BLaER1 treated with 17β-estradiol and CSF1 and Interleukin-3, amounts not matched to agents 10 nM and 100 nM (cell line): ENCODE data around the gene CCDC81.

ENCODE experiments used
- H3K27ac ChIP-seq, 11 experiments: shearing (Covaris generic); formaldehyde crosslinking; 2 replicates each; pipeline ENCODE4 v1.8.1; 2022
- H3K27me3 ChIP-seq, 11 experiments: shearing (Covaris generic); formaldehyde crosslinking; 2 replicates each; pipeline ENCODE4 v1.8.1; 2022
- H3K36me3 ChIP-seq, 11 experiments: shearing (Covaris generic); formaldehyde crosslinking; 2 replicates each; pipeline ENCODE4 v1.8.1; 2022
- H3K4me1 ChIP-seq, 10 experiments: shearing (Covaris generic); formaldehyde crosslinking; 2 replicates each; pipeline ENCODE4 v1.8.1; 2022
- H3K4me2 ChIP-seq, 11 experiments: shearing (Covaris generic); formaldehyde crosslinking; 2 replicates each; pipeline ENCODE4 v1.8.1; 2022
- H3K4me3 ChIP-seq, 10 experiments: shearing (Covaris generic); formaldehyde crosslinking; 2 replicates each; pipeline ENCODE4 v1.8.1; 2022
- H3K9ac ChIP-seq, 11 experiments: shearing (Covaris generic); formaldehyde crosslinking; 2 replicates each; pipeline ENCODE4 v1.8.1; 2022
- H3K9me3 ChIP-seq, 11 experiments: shearing (Covaris generic); formaldehyde crosslinking; replicated peaks in 1 of 11; 2 replicates each; pipeline ENCODE4 v1.8.1; 2022
- H4K20me1 ChIP-seq, 11 experiments: shearing (Covaris generic); formaldehyde crosslinking; 2 replicates each; pipeline ENCODE4 v1.8.1; 2022
- Cebpa-rat ChIP-seq, 11 experiments: shearing (Covaris generic); IDR thresholded peaks; 2 replicates each; pipeline ENCODE4 v1.8.1; 2022

Gene CCDC81

DNA sequence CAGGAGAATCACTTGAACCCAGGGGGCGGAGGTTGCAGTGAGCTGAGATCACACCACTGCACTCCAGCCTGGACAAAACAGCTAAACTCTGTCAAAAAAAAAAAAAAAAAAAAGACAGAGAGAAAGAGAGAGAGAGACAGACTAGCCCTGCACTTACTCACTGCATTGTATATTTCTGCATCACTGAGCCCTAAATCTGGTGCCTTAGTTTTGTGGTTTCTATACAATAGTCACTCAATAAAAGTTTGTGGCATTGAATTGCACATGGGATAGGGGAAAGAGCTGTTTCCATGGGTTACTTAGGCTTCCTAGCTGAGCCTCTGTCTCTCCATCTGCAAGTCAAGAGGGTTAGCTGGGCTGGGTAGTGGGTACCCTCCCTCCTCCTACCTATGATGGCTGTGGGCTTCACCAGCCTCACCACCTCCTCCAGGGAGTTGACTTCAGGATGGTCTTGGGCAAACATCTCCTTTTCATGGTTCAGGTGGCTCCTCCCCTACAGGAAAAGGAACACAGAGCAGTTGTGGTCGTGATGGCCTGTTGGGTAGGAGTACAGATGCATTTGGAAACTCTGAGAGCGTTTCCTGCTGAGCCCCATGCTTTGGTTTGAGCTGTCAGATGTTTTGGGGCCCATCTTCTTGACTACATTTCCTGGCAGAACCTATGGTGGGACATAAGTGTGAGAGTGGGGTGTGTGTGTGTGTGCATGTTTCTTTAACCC is 73.2 kb downstream of the CCDC81 start:
- H3K4me3 ChIP-seq = no peak overlapping the region
- H3K4me1 ChIP-seq = peaks cover 11 to 72% (median 56%) of the 10 kb centered on the region in 10 experiments
- H4K20me1 ChIP-seq = no peaks in the 10 kb centered on the region
- H3K27ac ChIP-seq = peak overlapping the region in 7 of 11 experiments; percentile 46 to 78 (median 67); a peak in 13 of 22 replicates
- H3K36me3 ChIP-seq = no peaks in the 10 kb centered on the region
- peak overlapping the region in 1 of 11 experiments; percentile 53; a peak in 3 of 22 replicates for H3K9ac ChIP-seq
- peak in 4 of 11 experiments; percentile 53 to 85 (median 67); a peak in 5 of 22 replicates for TF ChIP-seq Cebpa-rat (IDR thresholded peaks at IDR 0.05)
- peak overlapping the region; percentile 20 to 75 (median 64); a peak in 21 of 22 replicates for H3K4me2 ChIP-seq
- no peaks in the 10 kb centered on the region for H3K27me3 ChIP-seq
- H3K9me3 ChIP-seq = peaks cover 0 to 12% (median 0%) of the 10 kb centered on the region in 11 experiments; a peak in 3 of 22 replicates

GRCh38 chr11:86449993-86450629 is 75.4 kb downstream of the CCDC81 start:
- no peak for TF ChIP-seq Cebpa-rat (IDR thresholded peaks at IDR 0.05)
- peak overlapping the region in 3 of 11 experiments; percentile 67 to 78 (median 77); a peak in 5 of 22 replicates for H3K27ac ChIP-seq

GRCh38 chr11:86453290-86454030 is 78.8 kb downstream of the CCDC81 start:
- Histone ChIP-seq H3K4me3 (no peak overlapping the region), H3K36me3 (no peaks in the 10 kb centered on the region), H3K4me2 (no peak overlapping the region), H3K4me1 (peaks cover under 1 to 22% (median 19%) of the 10 kb centered on the region in 10 experiments; a peak in 16 of 20 replicates), H4K20me1 (no peaks in the 10 kb centered on the region), H3K27ac (no peak overlapping the region), H3K27me3 (no peaks in the 10 kb centered on the region), H3K9ac (no peak overlapping the region), H3K9me3 (peaks cover 0 to 12% (median 0%) of the 10 kb centered on the region in 11 experiments; a peak in 3 of 22 replicates)
- no peak for TF ChIP-seq Cebpa-rat (IDR thresholded peaks at IDR 0.05)

More at GRCh38 chr11:86449993-86450629, 75.4 kb downstream of the CCDC81 start:
- H3K4me3 ChIP-seq = no peak overlapping the region
- H3K27me3 ChIP-seq = no peaks in the 10 kb centered on the region
- H3K4me2 ChIP-seq = peak overlapping the region in 9 of 11 experiments; percentile 15 to 75 (median 64); a peak in 16 of 22 replicates
- peaks cover 0 to 12% (median 0%) of the 10 kb centered on the region in 11 experiments; a peak in 3 of 22 replicates for H3K9me3 ChIP-seq
- H3K4me1 ChIP-seq = peaks cover 7 to 50% (median 41%) of the 10 kb centered on the region in 10 experiments; a peak in 18 of 20 replicates
- H3K36me3 ChIP-seq = no peaks in the 10 kb centered on the region
- no peaks in the 10 kb centered on the region for H4K20me1 ChIP-seq
- no peak overlapping the region for H3K9ac ChIP-seq

- no peak overlapping the region for H3K27ac ChIP-seq
- no peaks in the 10 kb centered on the region for H3K9me3 ChIP-seq
- H3K4me1 ChIP-seq = peaks cover 7 to 16% (median 13%) of the 10 kb centered on the region in 10 experiments
- H3K27me3 ChIP-seq = no peaks in the 10 kb centered on the region
- H4K20me1 ChIP-seq = no peaks in the 10 kb centered on the region
- no peak overlapping the region for H3K4me3 ChIP-seq
- no peak overlapping the region for H3K9ac ChIP-seq
- no peak overlapping the region; a peak in 1 of 22 replicates for H3K4me2 ChIP-seq
- H3K36me3 ChIP-seq = no peaks in the 10 kb centered on the region
- TF ChIP-seq Cebpa-rat (IDR thresholded peaks at IDR 0.05) = no peak; a peak in 1 of 22 replicates
These were observed 81.6 kb downstream of the CCDC81 start for GRCh38 chr11:86456075-86456939.

DNA sequence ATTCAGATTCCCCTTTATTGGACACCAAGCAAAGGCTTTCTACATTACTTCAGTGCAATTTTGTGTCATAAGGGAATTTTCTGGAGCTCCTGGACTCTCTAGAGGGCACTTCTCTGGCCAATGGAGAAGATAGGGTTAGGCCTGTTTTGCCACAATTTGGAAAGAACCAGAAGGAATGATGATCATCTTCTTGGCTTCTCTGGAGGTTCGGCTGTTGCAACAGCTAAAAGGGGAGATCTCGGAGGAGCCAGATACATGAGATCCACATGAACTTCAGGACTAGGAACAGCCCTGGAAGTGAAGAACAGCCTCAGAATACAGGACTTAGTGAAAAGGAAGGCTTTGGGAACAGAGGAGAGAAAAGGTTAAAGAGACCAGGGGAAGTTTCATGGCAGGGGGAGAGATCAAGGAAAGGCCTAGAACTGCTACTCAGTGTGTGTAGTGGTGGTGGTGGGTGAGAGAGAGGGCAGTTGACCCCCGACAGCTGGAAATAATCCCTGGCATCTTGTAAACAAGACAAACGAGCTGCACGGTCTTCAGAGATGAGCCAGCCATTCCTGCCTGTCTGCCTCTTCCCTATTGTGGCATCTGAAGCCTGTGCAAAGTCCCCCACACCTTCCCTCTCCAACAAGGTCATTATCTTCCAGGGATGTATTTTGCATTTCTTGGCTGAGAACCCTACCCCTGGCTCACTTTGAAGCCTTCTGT is 83.8 kb downstream of the CCDC81 start:
- TF ChIP-seq Cebpa-rat (IDR thresholded peaks at IDR 0.05) = no peak
- no peak overlapping the region for H3K4me3 ChIP-seq
- no peaks in the 10 kb centered on the region for H3K36me3 ChIP-seq
- H4K20me1 ChIP-seq = no peaks in the 10 kb centered on the region
- no peaks in the 10 kb centered on the region for H3K9me3 ChIP-seq
- H3K27ac ChIP-seq = no peak overlapping the region
- no peaks in the 10 kb centered on the region for H3K27me3 ChIP-seq
- no peak overlapping the region for H3K9ac ChIP-seq
- no peak overlapping the region for H3K4me2 ChIP-seq
- peaks cover 13 to 29% (median 21%) of the 10 kb centered on the region in 10 experiments for H3K4me1 ChIP-seq

DNA sequence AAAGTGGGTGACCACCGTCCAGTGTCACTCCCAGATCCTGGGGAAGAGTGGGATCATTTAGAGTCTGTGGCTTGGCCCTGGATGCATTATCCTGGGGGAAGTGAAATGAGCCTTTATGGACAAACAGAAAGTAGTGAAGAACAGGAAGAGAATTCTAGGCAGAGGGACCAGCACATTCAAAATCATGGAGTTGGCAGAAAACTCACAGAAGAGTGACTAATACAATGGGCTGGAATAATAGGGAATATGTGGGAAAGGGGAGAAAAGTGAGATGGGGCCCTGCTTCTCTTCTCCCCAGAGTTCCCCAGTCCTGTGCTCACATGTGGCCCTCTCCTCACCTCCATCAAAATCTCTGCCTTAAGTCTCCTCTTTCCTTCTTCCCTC is 84.3 kb downstream of the CCDC81 start:
- Histone ChIP-seq H3K27me3 (no peaks in the 10 kb centered on the region), H3K4me1 (peaks cover 13 to 29% (median 21%) of the 10 kb centered on the region in 10 experiments), H3K36me3 (no peaks in the 10 kb centered on the region), H4K20me1 (no peaks in the 10 kb centered on the region), H3K9ac (no peak overlapping the region), H3K9me3 (no peaks in the 10 kb centered on the region), H3K4me2 (no peak overlapping the region), H3K27ac (no peak overlapping the region), H3K4me3 (no peak overlapping the region)
- no peak for TF ChIP-seq Cebpa-rat (IDR thresholded peaks at IDR 0.05)

DNA sequence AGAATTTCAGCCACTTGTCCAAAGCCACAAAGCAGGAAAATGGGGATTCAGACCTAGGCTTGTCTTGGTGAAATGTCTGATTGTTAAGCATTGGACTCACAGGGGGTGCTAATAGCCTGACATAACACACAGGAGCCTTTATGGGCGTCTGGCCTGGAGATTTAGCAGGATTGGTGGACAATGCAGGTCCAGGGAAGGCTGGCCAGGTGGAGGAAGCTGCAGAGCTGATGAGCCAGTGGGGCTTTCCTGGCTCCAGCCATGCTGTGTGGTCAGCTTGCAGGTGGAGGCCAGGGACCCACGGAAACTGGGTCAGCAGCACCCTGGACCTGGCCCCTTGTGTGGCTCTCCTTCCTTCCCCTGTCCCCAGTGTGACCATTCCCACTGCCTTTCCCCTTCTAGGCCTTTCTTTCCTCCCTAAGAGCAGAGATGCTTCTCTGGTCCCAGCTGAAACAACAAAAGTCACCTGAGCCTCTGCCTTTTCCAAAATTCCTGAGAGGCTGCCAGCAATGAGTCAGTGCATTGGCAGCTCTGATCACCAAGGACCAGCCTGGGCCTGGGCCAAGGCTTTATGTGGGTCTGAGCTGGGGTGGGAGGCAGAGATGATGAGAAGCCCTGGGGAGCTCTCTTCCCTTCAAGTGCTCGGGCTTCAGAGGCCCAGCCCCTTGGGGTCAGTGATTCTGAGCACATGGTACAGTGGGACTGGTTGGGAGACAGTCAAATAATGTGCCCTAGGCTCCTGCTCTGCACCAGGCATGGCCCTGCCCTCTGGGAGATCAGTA is 85.2 kb downstream of the CCDC81 start:
- Histone ChIP-seq H3K36me3 (no peaks in the 10 kb centered on the region), H3K4me1 (peaks cover 13 to 29% (median 21%) of the 10 kb centered on the region in 10 experiments), H3K9me3 (no peaks in the 10 kb centered on the region), H3K27me3 (no peaks in the 10 kb centered on the region), H3K4me2 (peak overlapping the region in 8 of 11 experiments; percentile 37 to 66 (median 57); a peak in 11 of 22 replicates), H3K4me3 (no peak overlapping the region), H4K20me1 (no peaks in the 10 kb centered on the region), H3K27ac (no peak overlapping the region; a peak in 1 of 22 replicates), H3K9ac (no peak overlapping the region)
- TF ChIP-seq Cebpa-rat (IDR thresholded peaks at IDR 0.05) = no peak
